HepG2 (cell line): ENCODE results near the gene DNAJB6. TPM values are rescaled to one million over a fixed set of nuclear protein-coding genes. Genes with fewer than 3 reads are reported as not detected.

Experiments
- ATAC-seq: fragments of 200-7000 bp; cut with Tn5 transposase; 3 replicates; pipeline ENCODE4 v1.9.1; 2020; ENCODE audit warnings: mild to moderate bottlenecking, moderate library complexity
- BruUV-seq: library from RNA; stranded (reverse); fragments of 400-500 nt; replicated peaks from 2 replicates; lab custom pipeline; 2021; lab: Mats Ljungman, UMichigan
- CTCF ChIA-PET: fragments of 300-600 bp; formaldehyde crosslinking; extraction: SDS; loops from one replicate; lab custom pipeline; 2021; ENCODE audit warnings: low total read pairs, inconsistent platforms, low intra/inter-chr PET ratio; lab: Yijun Ruan, JAX
- POLR2A ChIA-PET: fragments of 350-600 bp; sonication (Branson Sonifier 250); formaldehyde crosslinking; loops from one replicate; lab custom pipeline; 2020; ENCODE audit warnings: antibody characterized with exemption, inconsistent platforms; lab: Yijun Ruan, JAX
- DNase-seq: peaks from one replicate; pipeline ENCODE4 v3.0.0-alpha.2; 2015; ENCODE audit warnings: low spot score
- FAIRE-seq: peaks from 3 replicates; lab custom pipeline; 2011; peaks lifted over from hg19 to GRCh38; lab: Jason Lieb, UNC
- H2AFZ ChIP-seq: one replicate; pipeline ENCODE4 v1.6.1; 2011; ENCODE audit warnings: low read length, inconsistent platforms
- H3K27ac ChIP-seq: fragments of 300-600 bp; 3 replicates; pipeline ENCODE4 v1.8.0; 2011; ENCODE audit warnings: mixed run types, mild to moderate bottlenecking, mixed read lengths, low read length, inconsistent platforms; ENCODE audit not compliant: insufficient read depth; ENCODE audit errors: extremely low read length
- H3K27me3 ChIP-seq, 2 experiments: fragments of 200-600 bp in 1 of 2; 2 replicates in 1 of 2; 3 replicates in 1 of 2; pipeline versions ENCODE4 v1.6.0 to v1.8.0; 2011; ENCODE audit warnings: low read length in 2 of 2, mild to moderate bottlenecking in 2 of 2, moderate library complexity in 2 of 2, inconsistent platforms in 1 of 2; ENCODE audit not compliant: insufficient read depth in 2 of 2, control insufficient read depth in 1 of 2
- H3K36me3 ChIP-seq, 2 experiments: fragments of 200-600 bp in 1 of 2; replicated peaks in 1 of 2; 2 replicates in 1 of 2; 3 replicates in 1 of 2; pipeline versions ENCODE4 v1.5.1 to v1.8.0; 2011; ENCODE audit warnings: low read length in 2 of 2, inconsistent platforms in 1 of 2; ENCODE audit not compliant: insufficient read depth in 2 of 2, control insufficient read depth in 1 of 2
- H3K4me1 ChIP-seq: 2 replicates; pipeline ENCODE4 v1.5.1; 2012; ENCODE audit warnings: low read length, inconsistent platforms; ENCODE audit not compliant: insufficient read depth
- H3K4me2 ChIP-seq: 2 replicates; pipeline ENCODE4 v1.6.0; 2011; ENCODE audit warnings: low read depth, low read length, inconsistent platforms
- H3K4me3 ChIP-seq, 3 experiments: fragments of 200-600 bp in 1 of 3; sonication (generic), shearing (Covaris generic) in 1 of 3; replicated peaks in 1 of 3; 2 replicates each; pipeline ENCODE4 v1.5.1; 2011 to 2016; ENCODE audit warnings: low read length in 3 of 3, inconsistent platforms in 2 of 3, low read depth in 2 of 3, mild to moderate bottlenecking in 2 of 3, control low read depth in 1 of 3, mixed read lengths in 1 of 3; ENCODE audit not compliant: insufficient read depth in 1 of 3
- H3K79me2 ChIP-seq: one replicate; pipeline ENCODE4 v1.6.1; 2011; ENCODE audit warnings: low read length, inconsistent platforms; ENCODE audit not compliant: insufficient read depth
- H3K9ac ChIP-seq: 2 replicates; pipeline ENCODE4 v1.6.0; 2011; ENCODE audit warnings: mild to moderate bottlenecking, low read depth, low read length, inconsistent platforms; ENCODE audit not compliant: insufficient read depth
- H3K9me3 ChIP-seq: 2 replicates; pipeline ENCODE4 v1.5.1; 2012; ENCODE audit warnings: mild to moderate bottlenecking, low read length
- H4K20me1 ChIP-seq: 2 replicates; pipeline ENCODE4 v1.6.0; 2011; ENCODE audit warnings: inconsistent platforms, mild to moderate bottlenecking, low read length, moderate library complexity; ENCODE audit not compliant: insufficient read depth
- DDIT3 ChIP-seq: sonication (generic); formaldehyde crosslinking; IDR thresholded peaks from 2 replicates; pipeline ENCODE4 v1.4.0; 2020; ENCODE audit warnings: mild to moderate bottlenecking, missing genetic modification reagents
- MEF2D ChIP-seq: sonication (generic); formaldehyde crosslinking; IDR thresholded peaks from 2 replicates; pipeline ENCODE4 v1.5.1; 2020; ENCODE audit warnings: mild to moderate bottlenecking, missing genetic modification reagents
- MIER3 ChIP-seq: IDR thresholded peaks from 2 replicates; pipeline ENCODE4 v1.6.1; 2016; ENCODE audit warnings: missing compliant biosample characterization, borderline replicate concordance
- MYNN ChIP-seq: sonication (generic); formaldehyde crosslinking; IDR thresholded peaks from 2 replicates; pipeline ENCODE4 v1.4.0; 2020; ENCODE audit warnings: mild to moderate bottlenecking, low read depth, missing genetic modification reagents
- RBM22 ChIP-seq: fragments of 200-400 bp; formaldehyde crosslinking; optimal IDR thresholded peaks from 2 replicates; pipeline ENCODE3; 2017; ENCODE audit warnings: mild to moderate bottlenecking, low read length, moderate library complexity
- ZNF276 ChIP-seq: sonication (generic); formaldehyde crosslinking; IDR thresholded peaks from 2 replicates; pipeline ENCODE4 v1.4.0; 2020; ENCODE audit warnings: mild to moderate bottlenecking, low read depth, missing genetic modification reagents
- WGBS: methylation state at CpG from one replicate; pipeline ENCODE4 v1.1.6; 2017; ENCODE audit warnings: low lambda C conversion rate; 5-methylcytosine and 5-hydroxymethylcytosine counted together
- in situ Hi-C: cut with HindIII; loops from 2 replicates; pipeline ENCODE4 v1.10.0; 2017; ENCODE audit warnings: low pct_unique_long_range_greater_than_20kb; ENCODE audit not compliant: extremely low pct_ligation_motif_present
- intact Hi-C: fragments of 100-400 bp; cut with micrococcal nuclease; formaldehyde crosslinking; loops from one replicate; pipeline ENCODE4 v1.10.0; 2022; ENCODE audit not compliant: unreplicated experiment
- polyA plus RNA-seq, 8 experiments: library from polyadenylated mRNA; depleted of rRNA in 3 of 8; stranded (reverse) in 7 of 8; unstranded in 1 of 8; fragments of >200 nt; fragmentation: Illumina TruSeq in 4 of 8; extraction: Trizol in 4 of 8; gene quantifications; 2 replicates each; pipeline versions ENCODE4 v1.2.1 to v1.2.3, GENCODE V29; 2011 to 2016; ENCODE audit warnings: low read depth in 4 of 8, missing spikeins in 1 of 8, mixed read lengths in 1 of 8; ENCODE audit not compliant: insufficient read depth in 1 of 8
- total RNA-seq, 5 experiments: library from RNA; depleted of rRNA; stranded (reverse); fragments of >200 nt; fragmentation: Illumina TruSeq; extraction: Trizol; gene quantifications; 2 replicates each; pipeline ENCODE4 v1.2.3, GENCODE V29; 2016; ENCODE audit warnings: low read depth in 1 of 5

Gene DNAJB6
- total and polyA plus RNA-seq, 2 of the 13 experiments (the other 11 are each of a cell fraction or from before 2014, with no cell fraction given): 29.9 to 53.9 TPM

GRCh38 chr7:157375410-157375809 lies 38.6 kb downstream of the DNAJB6 start (continued):
- TF ChIP-seq DDIT3 (CRISPR knock-in tag): no peak
- TF ChIP-seq MYNN: no peak
- TF ChIP-seq ZNF276 (CRISPR knock-in tag): no peak
- TF ChIP-seq, all 625 proteins: peak for 0

- Histone ChIP-seq H3K4me2 (no peak overlapping the region), H3K36me3 (peaks cover 16 to 67% of the 10 kb centered on the region in 2 experiments), H3K9me3 (no peaks in the 10 kb centered on the region)
- BruUV-seq: no TSS peak
- TF ChIP-seq MEF2D (CRISPR knock-in tag) (no peak), RBM22 (peak; percentile 29), MIER3 (CRISPR knock-in tag) (no peak)
- TF ChIP-seq, all 625 proteins: peak for 1
- Histone ChIP-seq H2AFZ (no peak overlapping the region), H3K4me1 (no peaks in the 10 kb centered on the region), H3K9ac (no peak overlapping the region), H3K79me2 (peaks cover 51% of the 10 kb centered on the region), H3K4me3 (no peak overlapping the region), H3K27me3 (no peaks in the 10 kb centered on the region), H4K20me1 (peaks cover 33% of the 10 kb centered on the region), H3K27ac (no peak overlapping the region)
- FAIRE-seq: no peak
- WGBS: 98% methylated on average over 9 of the region's 11 CpGs
- in situ Hi-C loops (no loop called here), intact Hi-C loops (no loop called here)
- POLR2A ChIA-PET: no interaction called here
- DNase-seq: no peak
- no peak for ATAC-seq
- CTCF ChIA-PET: no interaction called here
These were observed 40.8 kb downstream of the DNAJB6 start for GRCh38 chr7:157377436-157378124.
